UCSD-AML1 (cell line): ENCODE data around the gene UBE2I.

Source experiments
- DNase-seq: peaks from one replicate; lab custom pipeline; 2025; ENCODE audit not compliant: unreplicated experiment; lab: John Stamatoyannopoulos, UW

Gene UBE2I

DNA sequence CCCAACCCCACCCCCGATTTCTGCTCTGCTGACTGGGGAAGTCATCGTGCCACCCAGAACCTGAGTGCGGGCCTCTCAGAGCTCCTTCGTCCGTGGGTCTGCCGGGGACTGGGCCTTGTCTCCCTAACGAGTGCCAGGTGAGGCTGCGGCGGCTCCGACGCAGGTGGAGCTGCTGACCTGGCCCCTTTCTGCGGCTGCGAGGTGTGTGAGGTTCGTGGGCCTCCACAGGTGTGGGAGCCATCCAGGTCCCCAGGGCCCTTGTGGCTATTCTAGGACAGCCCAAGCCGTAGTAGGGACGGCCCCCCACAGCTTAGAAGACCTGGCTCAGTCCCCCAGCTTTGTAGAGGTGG, 3.0 kb downstream of the UBE2I start:
- DNase-seq, result no peak

DNA sequence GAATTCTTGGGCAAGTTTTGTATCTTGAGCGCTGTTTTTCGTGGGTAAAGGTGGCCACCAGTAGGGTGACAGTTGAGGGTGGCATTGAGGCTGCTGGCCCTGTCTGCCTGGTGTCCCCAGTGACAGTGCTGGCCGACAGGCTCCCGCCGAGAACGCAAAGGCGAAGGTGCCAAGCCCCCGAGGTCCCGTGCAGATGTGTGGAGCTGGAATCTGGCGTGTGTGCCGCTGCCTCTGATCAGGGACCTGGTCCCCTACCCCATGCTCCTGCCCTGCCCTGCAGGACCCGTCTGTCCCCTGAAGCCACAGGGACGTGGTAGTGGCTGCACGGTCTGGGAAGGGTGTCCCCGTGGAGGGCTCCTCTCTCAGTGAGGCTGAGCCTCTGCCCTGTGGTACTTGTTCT, 3.5 kb downstream of the UBE2I start:
- DNase-seq, result no peak

DNA sequence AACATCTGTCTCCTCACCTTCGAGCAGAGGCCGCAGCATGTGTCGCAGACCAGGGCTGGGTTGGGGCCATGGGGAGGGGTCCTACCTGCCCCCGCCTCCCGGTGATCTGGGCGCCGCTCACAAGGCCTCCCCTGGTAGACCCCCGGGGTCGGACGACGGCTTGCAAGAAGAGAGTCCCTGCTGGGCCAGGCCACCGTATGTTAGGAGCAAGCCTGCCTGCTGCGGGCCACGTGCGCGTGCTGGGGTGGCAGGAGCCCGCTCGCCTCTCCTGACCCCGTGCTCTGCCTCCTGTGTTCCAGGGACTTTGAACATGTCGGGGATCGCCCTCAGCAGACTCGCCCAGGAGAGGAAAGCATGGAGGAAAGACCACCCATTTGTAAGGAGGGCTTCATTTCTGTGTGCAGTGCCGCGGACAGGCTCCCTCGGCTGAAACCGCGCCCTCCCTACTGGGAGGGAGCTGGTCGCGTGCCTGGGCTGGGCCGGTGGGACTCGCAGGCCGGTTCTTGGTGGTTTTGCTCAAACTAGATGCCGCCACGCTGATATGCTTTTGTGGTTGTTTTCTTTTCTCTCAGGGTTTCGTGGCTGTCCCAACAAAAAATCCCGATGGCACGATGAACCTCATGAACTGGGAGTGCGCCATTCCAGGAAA, 4.4 kb downstream of the UBE2I start:
- no peak for DNase-seq

DNA sequence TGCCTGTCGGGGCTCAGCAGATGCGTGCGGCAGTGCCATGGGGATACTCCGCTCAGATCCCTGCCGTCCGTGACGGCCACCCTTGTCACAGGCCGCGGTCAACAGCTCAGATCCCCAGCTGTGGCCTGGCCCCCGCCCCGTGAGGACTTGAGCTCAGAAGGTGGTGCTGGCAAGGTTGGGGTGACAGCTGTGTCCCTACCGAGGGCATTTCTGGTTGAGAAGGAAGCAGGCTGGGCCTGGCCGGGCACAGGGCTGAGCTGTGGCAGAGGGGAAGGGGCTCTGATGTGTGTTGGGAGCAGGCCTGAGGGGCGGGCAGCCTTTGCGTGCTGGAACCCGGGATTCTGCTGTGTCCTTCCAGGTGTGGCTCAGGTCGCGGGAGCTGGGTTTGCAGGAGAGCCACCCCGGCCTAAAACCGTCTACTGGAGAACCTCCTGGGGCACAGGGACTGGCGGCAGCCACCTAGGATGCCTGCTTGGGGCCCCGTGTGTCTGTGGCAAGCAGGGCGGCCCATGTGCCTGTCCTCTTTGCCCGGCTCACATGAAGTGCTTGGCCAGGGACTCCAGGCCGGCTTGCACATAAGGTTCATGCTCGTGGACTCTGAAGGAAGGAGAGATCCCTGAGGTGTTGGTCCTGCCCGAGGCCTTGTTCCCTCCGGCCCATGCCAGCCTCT, 5.1 kb downstream of the UBE2I start:
- DNase-seq, result no peak

DNA sequence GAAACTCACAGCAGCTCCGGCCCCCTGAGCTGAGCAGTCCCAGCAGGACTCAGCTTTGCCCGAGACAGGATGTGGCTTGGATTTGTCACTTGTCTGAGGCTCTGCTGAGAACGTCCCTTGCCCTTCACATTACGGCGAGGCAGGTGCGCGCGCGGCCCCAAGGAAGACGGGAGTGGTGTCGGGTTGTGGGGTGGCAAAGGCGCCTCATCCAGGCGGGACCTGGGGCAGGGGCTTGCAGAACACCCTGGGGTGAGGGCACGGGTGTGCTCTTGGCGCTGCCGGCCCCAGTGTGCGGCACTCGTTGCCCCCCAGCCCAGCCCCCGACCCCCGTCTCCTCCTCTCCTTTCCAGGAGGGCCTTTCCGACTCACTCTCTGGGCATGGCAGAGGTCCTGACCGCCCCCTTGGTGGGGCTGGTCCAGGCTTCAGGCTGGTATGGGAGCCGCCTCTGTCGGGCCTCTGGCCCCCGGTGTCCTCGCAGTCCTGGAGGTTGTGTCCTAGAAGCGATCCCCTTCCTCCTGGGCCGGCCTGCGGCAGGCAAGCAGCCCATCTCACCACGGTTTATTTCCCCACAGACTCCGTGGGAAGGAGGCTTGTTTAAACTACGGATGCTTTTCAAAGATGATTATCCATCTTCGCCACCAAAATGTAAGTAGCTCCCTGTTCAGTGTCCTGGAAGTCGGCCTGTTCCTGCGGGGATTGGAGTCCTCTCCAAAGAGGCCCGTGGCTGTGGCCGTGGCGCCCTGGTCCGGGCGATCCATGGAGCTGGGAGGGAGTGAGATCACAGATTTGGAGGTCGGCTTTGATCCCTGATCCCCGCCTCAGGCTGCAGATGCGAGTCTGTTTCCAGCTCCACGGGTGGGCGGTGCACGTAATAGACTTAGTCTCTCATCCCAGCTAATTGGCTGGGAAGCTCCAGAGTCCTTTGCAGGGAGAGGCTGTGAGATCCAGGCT, 5.9 kb downstream of the UBE2I start:
- DNase-seq, result no peak

DNA sequence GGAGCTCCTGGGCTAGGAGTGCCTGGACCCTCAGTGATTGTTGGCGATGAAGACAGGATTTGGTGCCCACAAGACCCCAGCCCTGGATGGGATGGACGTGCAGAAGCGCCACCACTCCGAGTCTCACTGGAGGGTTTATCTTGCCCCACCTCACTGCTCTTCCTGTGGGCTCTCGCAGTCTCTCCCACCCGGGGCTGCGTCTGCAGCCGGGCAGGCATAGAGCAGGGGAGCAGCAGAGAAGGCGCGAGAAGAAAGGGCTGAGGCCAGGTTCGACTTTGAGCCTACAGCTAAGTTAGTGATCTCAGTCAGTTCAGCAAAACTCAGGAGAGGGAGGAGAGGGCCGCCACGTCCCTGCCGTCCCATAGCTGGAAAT, 6.6 kb downstream of the UBE2I start:
- DNase-seq, result no peak

DNA sequence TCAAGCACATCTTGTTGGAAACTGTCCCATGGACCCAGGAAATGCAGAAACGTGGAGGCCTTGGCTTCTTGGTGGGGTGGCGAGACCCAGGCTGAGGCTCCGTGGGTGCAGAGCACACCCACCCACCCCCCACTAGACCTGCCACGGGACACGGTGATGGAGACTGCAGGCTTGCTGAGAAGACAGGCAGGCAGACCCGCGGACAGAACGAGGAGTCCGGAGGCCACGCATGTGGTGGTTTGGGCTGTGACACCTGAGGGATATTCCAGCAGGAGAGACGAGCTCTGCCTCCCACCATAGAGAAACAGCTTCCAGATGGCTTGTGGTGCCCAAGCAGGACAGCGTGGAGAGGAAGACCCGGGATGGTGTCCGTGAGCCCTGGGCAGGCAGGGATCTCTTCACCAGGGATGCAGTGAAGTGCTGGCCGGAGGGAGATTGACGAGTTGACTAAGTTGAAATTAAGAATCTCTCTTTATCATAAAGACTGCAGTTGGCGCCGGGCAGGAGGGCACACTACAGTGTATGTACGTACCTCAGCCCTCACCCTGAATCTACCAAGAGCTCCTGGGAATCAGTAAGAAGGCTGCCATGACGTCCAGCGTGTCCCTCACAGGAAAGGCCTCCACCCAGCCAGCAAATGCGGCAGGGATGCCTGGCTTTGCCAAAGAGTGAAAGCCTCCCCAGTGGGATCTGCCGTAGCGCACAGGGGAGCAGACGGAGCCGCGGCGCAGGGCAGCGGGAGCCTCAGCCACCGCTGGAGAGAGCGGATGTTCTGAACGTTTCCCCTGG, 8.2 kb downstream of the UBE2I start:
- DNase-seq, result no peak

DNA sequence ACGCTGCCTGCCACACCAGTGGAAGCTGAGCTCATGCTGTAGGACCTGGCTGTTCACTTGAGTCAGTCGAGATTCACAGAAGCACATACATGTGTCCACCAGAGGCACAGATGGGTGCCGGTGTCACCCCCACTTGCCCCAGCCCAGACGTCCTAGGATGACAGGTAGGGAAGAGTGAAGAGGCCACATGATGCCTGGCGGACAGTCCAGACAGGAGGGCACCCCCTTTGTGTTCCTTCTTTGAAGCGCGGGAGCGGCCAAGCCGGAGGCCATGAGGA, 8.8 kb downstream of the UBE2I start:
- DNase-seq, result no peak

DNA sequence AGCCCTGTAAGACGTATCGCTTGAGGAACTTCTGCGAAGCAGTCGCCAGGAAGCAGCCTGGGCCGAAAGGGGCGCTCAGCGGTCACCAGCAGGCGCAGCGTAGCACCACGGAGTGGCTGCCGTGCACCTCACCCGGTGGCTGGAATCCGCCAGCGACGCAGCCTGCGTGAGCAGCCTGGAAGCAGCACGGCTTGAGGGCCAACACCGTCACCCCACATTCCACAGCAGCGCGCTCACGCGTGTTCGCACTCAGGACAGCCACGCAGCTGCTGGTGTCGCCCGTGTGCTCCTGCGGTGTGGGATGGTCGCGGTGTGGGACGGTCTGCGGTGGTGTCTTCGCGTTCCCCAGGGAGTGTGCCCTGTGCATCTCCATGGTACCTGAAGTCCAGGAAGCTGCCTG, 9.6 kb downstream of the UBE2I start:
- no peak for DNase-seq

DNA sequence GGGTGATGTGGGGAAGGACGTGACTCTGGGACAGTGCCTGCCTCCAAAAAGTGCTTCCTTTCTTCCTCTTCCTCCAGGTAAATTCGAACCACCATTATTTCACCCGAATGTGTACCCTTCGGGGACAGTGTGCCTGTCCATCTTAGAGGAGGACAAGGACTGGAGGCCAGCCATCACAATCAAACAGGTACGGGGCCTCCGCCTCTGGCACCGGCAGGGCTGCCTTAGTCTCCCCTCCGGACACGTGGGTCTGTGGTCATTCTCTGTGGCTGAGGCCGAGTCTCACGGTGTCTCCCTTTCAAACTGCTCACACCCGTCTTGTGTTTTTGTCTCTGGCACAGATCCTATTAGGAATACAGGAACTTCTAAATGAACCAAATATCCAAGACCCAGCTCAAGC, 10.7 kb downstream of the UBE2I start:
- DNase-seq, result no peak

DNA sequence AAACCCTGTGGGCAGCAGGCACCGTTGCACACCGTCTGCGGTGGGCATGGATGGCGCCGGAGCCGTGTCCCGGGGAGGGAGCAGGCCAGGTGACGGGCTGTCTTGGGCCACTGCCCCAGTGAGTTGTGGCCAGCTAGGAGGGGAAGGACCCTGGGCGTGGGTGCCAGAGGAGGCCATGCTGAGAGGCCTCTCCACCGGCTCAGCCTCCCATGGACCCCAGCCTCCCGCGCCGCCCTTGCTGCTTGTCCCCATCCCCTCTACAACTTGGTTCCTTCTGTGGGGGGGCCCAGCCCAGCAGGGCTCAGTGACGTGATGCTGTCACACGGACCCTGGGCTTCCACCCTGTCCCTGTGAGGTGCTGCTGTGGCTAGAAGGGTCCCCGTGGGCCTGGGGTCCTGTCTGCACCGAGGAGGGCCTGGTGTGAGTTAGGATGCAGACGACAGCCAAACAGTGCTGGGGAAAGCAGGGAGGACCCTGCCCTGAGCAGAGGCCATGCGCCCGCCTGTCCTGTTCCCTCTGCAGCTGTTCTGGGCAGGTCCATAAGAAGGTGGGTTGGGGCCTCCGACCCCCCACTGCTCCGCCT, 11.3 kb downstream of the UBE2I start:
- DNase-seq, result no peak

DNA sequence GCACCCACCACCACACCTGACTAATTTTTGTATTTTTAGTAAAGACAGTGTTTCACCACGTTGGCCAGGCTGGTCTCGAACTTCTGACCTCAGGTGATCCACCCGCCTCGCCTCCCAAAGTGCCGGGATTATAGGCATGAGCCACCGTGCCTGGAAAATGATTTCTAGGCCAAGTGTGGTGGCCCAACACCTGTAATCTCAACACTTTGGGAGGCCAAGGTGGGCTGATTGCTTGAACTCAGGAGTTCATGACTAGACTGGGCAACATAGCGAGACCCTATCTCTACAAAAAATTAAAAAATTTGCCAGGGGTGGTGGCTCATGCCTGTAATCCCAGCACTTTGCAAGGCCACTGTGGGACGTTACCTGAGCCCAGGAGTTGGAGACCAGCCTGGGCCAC, 13.0 kb downstream of the UBE2I start:
- DNase-seq, result no peak

DNA sequence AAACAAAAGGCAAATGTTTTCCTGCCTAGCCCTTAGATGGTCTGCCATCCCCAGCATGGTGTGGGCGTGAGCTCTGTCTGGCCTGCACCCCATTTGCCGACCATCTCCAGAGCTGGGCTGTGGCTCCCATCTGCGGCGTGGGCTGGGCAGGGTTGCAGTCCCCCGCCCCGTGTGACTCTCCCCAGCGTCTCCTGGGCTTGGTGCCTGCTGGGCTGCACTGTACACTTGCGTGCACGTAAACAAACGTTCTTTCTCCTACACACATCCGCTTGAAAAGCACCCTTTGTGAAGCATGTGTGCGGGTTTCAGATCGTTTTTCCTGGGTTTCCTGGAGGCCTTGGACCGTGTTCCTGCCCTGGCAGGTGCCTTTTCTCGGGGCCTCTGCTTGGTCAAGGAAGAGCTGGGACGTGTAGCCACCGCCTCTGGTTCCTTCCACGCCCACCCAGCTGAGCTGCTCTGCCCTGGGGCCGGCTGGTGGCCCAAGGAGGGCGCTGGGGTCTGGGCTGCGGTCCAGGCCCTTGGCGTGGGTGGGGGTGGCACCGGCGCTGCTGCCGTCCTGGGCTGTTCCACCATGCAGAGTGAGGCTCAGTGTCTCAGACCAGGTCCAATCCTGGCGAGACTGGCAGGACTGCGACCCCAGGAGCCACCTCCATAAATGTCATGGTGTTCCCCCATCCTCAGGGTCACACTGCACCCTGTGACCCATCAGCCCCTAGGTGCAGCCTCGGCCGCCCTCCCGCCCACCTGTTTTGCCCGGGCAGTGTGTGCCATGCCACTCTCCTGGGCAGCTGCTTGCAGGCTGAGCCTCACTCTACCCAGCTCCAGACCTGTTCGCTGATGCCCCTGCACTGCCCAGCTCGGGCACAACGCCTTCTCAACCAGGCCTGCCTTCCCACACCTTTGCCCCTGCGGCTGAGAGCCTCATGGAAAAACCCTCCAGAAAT, 14.1 kb downstream of the UBE2I start:
- DNase-seq, result no peak

DNA sequence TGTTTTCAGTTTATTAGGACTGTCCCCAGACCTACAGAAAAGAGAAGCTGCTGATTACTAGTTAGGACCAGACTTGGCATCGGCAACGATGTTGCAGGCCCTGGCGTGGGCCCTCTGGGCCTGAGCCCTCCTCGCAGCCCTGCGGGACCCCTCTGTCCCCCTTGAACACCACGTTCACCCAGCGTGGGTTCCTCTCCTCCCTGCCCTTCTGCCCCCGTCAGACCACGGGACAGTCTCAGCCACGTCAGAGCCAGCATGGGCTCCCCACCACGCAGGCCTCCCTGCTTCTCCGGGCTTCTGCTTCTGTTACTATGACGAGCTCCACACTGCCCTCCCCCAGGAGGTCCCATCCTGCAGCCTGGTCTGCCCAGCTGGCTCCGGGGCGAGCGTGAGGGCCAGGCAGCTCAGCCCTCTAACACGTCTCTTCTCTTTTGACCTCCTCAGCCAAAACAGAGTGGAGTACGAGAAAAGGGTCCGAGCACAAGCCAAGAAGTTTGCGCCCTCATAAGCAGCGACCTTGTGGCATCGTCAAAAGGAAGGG, 14.9 kb downstream of the UBE2I start:
- DNase-seq, result no peak

DNA sequence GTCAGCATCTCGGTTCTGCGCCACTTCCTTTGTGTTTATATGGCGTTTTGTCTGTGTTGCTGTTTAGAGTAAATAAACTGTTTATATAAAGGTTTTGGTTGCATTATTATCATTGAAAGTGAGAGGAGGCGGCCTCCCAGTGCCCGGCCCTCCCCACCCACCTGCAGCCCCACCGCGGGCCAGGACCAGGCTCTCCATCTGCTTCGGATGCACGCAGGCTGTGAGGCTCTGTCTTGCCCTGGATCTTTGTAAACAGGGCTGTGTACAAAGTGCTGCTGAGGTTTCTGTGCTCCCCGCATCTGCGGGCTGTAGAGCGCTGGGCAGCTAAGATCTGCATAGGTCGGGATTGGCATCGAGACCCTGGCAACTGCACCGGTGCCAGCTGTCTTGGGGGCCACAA, 15.8 kb downstream of the UBE2I start:
- no peak for DNase-seq

DNA sequence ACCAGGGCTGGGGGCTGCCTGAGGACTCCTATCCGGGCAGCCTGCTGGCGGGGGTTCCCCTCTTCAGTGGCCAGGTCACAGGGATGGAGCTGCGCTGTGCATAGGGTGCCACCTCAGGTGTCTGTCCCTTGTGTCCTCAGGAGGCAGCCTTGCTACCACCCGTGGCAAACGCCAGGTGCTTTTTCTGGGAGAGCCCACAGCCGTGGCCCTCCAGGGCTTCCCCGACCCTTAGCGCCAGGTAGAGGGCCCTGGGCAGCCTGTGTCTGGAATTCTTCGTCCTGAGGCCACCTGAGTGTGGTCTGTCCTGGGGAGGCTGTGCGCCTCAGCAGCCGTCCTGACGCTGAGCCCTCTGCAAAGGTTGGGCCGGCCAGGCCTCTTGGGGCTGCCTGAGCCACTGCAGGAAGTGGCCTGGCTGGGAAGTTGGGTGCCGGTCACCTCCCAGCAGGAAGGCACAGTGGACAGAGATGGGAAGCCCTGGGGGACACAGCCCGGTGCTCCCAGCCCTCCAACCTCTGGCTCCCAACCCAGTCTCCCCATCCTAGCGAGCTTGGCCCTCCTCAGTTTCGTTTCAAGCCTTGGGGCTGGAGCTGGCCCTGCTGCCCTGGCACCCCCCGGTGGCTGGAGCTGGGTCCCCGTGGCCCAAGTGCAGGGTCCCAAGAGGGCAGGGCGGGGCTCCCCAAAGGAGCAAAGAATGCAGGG, 16.4 kb downstream of the UBE2I start:
- DNase-seq, result no peak

DNA sequence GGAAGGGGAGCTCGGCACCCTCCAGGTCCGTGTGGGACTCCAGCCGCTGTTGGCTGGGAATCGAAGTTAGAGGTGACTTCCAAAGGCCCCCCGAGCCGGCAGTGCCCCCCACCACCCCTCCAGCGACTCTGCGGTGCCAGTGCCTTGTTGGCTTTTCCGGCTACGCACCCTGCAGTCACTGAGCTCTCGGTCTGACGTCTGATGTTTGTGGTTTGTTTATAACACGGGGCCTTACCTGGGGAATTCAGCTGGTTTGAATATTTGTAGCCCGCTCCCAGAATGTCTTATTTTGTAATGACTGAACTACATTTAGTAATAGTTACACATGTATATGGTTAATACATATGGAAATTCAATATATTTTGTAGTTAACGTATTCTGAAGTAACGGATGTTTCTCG, 17.0 kb downstream of the UBE2I start:
- no peak for DNase-seq

DNA sequence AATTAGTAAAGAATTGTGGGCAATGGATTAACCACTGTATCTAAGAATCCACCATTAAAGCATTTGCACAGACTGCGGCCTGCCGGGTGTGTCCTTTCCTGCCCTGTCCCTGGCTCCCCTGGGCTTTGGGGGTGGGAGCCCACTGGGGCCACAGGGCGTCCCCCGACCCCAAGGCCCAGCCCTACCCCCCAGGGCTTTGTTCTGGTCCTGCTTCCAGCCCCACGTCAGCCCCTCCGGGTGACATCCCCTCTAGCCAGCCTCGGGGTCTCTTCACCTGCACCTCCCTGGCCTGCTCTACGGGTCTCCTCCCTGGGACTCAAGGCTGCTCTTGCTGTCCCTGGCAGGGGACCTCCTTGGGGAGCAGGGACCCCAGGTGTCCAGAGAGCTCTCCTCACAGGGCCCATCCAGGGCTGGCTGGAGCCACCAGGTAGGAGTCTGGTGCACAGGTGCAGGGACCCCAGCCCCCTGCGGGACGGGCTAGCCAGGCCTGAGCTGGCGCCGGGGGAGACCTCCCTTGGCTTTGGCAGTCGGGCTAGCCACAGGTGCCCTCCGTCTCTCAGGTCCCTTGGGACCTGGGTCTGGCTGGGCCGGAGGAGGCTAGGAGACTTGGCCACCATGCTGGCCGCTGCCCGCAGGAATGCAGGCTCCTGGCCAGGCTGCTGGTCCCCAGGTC, 17.6 kb downstream of the UBE2I start:
- DNase-seq, result no peak

DNA sequence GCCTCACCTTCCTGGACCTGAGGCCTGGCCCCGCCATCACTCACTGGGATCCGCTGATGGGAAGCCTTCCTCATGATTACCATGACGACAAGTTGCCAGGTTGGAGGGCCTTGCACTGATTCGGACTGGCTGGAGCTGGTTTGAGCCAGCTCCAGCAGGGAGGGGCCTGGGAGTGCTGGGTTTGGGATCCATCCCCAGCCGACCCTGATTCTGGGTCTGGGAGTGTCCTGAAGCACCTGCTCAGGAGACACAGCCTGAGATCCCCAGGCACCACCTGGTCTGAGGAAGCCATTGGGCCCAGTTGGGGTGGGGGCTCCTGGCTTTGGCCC, 18.1 kb downstream of the UBE2I start:
- DNase-seq, result no peak
